Gastroesophageal sphincter (tissue), 4 donors: Measurements from ENCODE around the gene EPHB1. TPM values are rescaled to one million over a fixed set of nuclear protein-coding genes. Genes with fewer than 3 reads are reported as not detected.

Experiments
- ATAC-seq: fragments of 150-250 bp; one replicate; pipeline ENCODE4 v1.9.1; 2016; ENCODE audit warnings: mild to moderate bottlenecking, moderate library complexity
- H3K27ac ChIP-seq, 4 donors: fragments of 200-600 bp; sonication (generic) in 3 of 4; 1 replicate in 3 of 4; 2 replicates in 1 of 4; pipeline ENCODE4 v1.5.1; 2016 to 2019
- H3K27me3 ChIP-seq: fragments of 200-600 bp; sonication (generic); one replicate; pipeline ENCODE4 v1.5.1; 2019
- H3K36me3 ChIP-seq, 2 donors: fragments of 200-600 bp; sonication (generic); one replicate each; pipeline ENCODE4 v1.5.1; 2019; ENCODE audit warnings: control low read depth in 1 of 2
- H3K4me1 ChIP-seq, 3 donors: fragments of 200-600 bp; sonication (generic); 1 replicate in 2 of 3; 2 replicates in 1 of 3; pipeline ENCODE4 v1.5.1; 2016 to 2019; ENCODE audit warnings: control low read depth in 2 of 3
- H3K4me3 ChIP-seq, 2 donors: fragments of 200-600 bp; sonication (generic); one replicate each; pipeline ENCODE4 v1.5.1; 2019; ENCODE audit warnings: mild to moderate bottlenecking in 1 of 2, moderate library complexity in 1 of 2
- H3K9me3 ChIP-seq, 3 donors: fragments of 200-600 bp; sonication (generic); one replicate each; pipeline ENCODE4 v1.5.1; 2017 to 2019; ENCODE audit warnings: control low read depth in 2 of 3
- EP300 ChIP-seq: sonication (generic); formaldehyde crosslinking; IDR thresholded peaks from one replicate; pipeline ENCODE4 v1.6.1; 2017; ENCODE audit warnings: antibody characterized with exemption, mild to moderate bottlenecking
- POLR2A ChIP-seq, 2 donors: fragments of 450-650 bp; IDR thresholded peaks; one replicate each; pipeline ENCODE4 v1.6.1; 2017; ENCODE audit warnings: antibody characterized with exemption in 2 of 2, mild to moderate bottlenecking in 2 of 2, moderate library complexity in 1 of 2
- POLR2AphosphoS5 ChIP-seq: sonication (generic); formaldehyde crosslinking; IDR thresholded peaks from one replicate; pipeline ENCODE4 v1.6.1; 2017; ENCODE audit warnings: antibody characterized with exemption
- WGBS, 2 donors: methylation state at CpG; one replicate each; pipeline ENCODE4 v1.1.5; 2018; ENCODE audit warnings: low coverage in 1 of 2; 5-methylcytosine and 5-hydroxymethylcytosine counted together
- total RNA-seq, 4 donors: library from RNA; depleted of rRNA; stranded (reverse); fragments of >200 nt; gene quantifications; one replicate each; pipeline ENCODE4 v1.1.0, GENCODE V29; 2016
- TF ChIP-seq, protein P1 (sequence below), 4 experiments: fragments of 200-600 bp in 2 of 4; fragments of 450-650 bp in 2 of 4; sonication (generic) in 1 of 4; IDR thresholded peaks; one replicate each; pipeline ENCODE4 v1.5.1; 2017 to 2019; ENCODE audit warnings: antibody characterized with exemption in 4 of 4, mild to moderate bottlenecking in 2 of 4, moderate library complexity in 2 of 4

Gene EPHB1
- total RNA-seq, 4 donors from 2014 or later = 0.81 to 5.7 (median 2.5) TPM; not detected in 1

DNA sequence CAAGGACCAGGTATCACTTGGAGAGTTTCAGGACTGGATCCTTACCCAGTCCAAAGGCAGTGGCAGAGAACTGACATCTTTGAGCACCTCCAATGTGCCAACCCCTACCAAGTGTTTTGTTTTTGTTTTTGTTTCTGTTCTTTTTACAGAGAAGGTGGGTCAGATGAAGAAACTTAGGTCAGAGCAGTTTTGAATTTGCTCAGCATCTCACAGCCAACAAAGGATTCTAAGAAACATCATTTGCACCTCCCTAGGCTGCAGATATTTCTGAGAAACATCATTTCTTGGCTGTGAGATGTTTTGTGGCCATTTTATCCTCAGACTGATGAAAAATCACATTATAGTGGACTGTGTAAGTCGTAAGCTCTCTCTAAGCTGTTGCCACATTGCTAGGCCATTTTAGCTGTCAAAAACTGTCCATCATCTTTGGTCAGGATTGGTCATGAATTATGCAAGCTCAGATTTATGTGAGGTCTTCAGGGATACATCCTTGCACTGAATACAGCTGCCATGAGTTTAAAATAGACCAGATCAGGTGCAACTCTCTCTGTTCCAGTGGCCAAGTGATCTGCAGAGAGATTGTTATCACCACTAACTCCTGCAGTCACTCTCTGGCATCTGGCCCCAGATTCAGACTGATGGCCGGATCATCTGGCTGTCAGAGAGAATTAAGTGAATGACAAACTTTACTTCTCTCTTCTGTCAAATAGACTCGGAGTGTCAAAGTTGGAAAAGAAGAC is 341.5 kb downstream of the EPHB1 start:
- Histone ChIP-seq H3K4me3 (no peak overlapping the region), H3K27ac (no peak overlapping the region), H3K27me3 (no peaks in the 10 kb centered on the region), H3K36me3 (peaks cover 0 to 7% of the 10 kb centered on the region in 2 donors), H3K9me3 (no peaks in the 10 kb centered on the region), H3K4me1 (no peaks in the 10 kb centered on the region)
- 67 to 73% methylated on average over 2 to 3 of the region's 3 CpGs for WGBS, 2 donors
- no peak for ATAC-seq
- TF ChIP-seq POLR2AphosphoS5 (no peak), POLR2A (IDR thresholded peaks at IDR 0.05) (no peak), EP300 (no peak)
- TF ChIP-seq, protein P1, sequence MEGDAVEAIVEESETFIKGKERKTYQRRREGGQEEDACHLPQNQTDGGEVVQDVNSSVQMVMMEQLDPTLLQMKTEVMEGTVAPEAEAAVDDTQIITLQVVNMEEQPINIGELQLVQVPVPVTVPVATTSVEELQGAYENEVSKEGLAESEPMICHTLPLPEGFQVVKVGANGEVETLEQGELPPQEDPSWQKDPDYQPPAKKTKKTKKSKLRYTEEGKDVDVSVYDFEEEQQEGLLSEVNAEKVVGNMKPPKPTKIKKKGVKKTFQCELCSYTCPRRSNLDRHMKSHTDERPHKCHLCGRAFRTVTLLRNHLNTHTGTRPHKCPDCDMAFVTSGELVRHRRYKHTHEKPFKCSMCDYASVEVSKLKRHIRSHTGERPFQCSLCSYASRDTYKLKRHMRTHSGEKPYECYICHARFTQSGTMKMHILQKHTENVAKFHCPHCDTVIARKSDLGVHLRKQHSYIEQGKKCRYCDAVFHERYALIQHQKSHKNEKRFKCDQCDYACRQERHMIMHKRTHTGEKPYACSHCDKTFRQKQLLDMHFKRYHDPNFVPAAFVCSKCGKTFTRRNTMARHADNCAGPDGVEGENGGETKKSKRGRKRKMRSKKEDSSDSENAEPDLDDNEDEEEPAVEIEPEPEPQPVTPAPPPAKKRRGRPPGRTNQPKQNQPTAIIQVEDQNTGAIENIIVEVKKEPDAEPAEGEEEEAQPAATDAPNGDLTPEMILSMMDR (IDR thresholded peaks at IDR 0.05) = no peak

DNA sequence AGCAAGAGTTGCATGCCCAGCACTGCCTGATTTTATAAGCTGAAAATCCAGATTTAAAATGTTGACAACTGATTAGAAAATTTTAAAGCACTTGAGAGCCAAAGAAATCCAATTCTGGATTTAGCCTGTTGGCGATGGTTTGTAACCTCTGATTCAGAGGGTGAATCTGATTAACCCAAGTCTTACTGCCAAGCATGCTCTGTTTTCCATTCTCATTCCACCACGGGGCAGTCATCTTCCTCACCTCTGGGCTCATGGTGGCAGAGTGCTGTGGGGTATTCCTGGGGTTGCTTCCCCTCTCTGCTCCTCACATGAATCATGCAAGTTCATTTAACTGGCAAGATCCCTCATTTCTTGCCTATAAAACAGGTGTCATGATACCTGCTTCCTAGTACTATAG is 342.2 kb downstream of the EPHB1 start:
- no peaks in the 10 kb centered on the region for H3K4me1 ChIP-seq
- H3K4me3 ChIP-seq = no peak overlapping the region
- TF ChIP-seq EP300 (no peak), POLR2AphosphoS5 (no peak), POLR2A (IDR thresholded peaks at IDR 0.05) (no peak)
- TF ChIP-seq, protein P1 (IDR thresholded peaks at IDR 0.05) = no peak
- H3K9me3 ChIP-seq = no peaks in the 10 kb centered on the region
- no peak for ATAC-seq
- H3K36me3 ChIP-seq = peaks cover 0 to 7% of the 10 kb centered on the region in 2 donors
- no peaks in the 10 kb centered on the region for H3K27me3 ChIP-seq
- WGBS, 2 donors = 64% methylated on average over 2 of the region's 2 CpGs; no CpG with 5 or more reads in 1 of the 2 donors
- H3K27ac ChIP-seq = no peak overlapping the region

DNA sequence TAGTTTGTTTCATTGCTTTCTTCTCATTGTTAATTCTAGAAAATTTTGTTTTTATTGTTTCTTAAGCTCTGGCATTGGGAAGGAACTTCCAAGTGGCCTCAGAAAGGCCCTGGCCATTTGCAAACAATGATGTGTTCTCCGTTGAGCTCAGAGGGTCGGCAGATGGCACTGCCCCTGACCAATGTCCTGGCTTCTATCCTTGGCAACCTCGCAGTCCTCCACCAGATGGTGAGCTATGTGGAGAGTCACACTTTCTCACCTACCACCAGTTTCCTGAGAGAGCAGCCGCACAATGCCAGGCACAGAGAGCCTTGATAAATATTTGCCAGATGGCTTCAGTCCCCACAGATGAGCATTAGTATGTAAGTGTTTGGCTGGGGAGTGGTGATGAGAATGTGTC is 343.7 kb downstream of the EPHB1 start:
- H3K4me3 ChIP-seq = no peak overlapping the region
- H3K9me3 ChIP-seq = no peaks in the 10 kb centered on the region
- TF ChIP-seq POLR2AphosphoS5 (no peak), EP300 (no peak), POLR2A (IDR thresholded peaks at IDR 0.05) (no peak)
- TF ChIP-seq, protein P1 (IDR thresholded peaks at IDR 0.05) = no peak
- no peaks in the 10 kb centered on the region for H3K4me1 ChIP-seq
- H3K27ac ChIP-seq = no peak overlapping the region
- H3K36me3 ChIP-seq = no peaks in the 10 kb centered on the region
- 86 to 91% methylated on average over 4 of the region's 4 CpGs for WGBS, 2 donors
- ATAC-seq = no peak
- H3K27me3 ChIP-seq = no peaks in the 10 kb centered on the region

DNA sequence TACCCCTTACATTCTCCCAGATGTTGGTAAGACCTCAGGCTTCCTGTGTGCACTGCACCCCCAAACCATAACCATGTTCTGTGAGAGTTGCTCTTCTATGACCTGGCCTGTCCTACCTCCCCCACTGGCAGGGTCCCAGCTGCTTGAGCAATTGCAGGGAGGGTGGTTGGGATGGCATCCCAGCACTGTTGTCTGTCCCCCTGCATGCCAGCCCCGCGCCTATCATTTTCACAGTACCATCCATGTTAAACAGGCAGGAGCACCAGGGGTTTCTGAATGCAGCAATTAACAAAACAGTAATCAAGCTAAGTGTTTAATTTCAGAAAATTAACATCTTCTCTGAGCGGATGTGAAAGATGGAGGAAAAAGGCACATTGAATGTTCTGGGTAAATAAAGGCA is 345.5 kb downstream of the EPHB1 start:
- Histone ChIP-seq H3K36me3 (no peaks in the 10 kb centered on the region), H3K9me3 (no peaks in the 10 kb centered on the region), H3K27ac (no peak overlapping the region), H3K4me3 (no peak overlapping the region), H3K27me3 (no peaks in the 10 kb centered on the region), H3K4me1 (no peaks in the 10 kb centered on the region)
- no peak for ATAC-seq
- no peak for TF ChIP-seq POLR2A (IDR thresholded peaks at IDR 0.05)
- TF ChIP-seq EP300 = no peak
- no peak for TF ChIP-seq POLR2AphosphoS5
- TF ChIP-seq, protein P1 (IDR thresholded peaks at IDR 0.05) = no peak
- 82 to 100% methylated on average over 1 of the region's 3 CpGs for WGBS, 2 donors

DNA sequence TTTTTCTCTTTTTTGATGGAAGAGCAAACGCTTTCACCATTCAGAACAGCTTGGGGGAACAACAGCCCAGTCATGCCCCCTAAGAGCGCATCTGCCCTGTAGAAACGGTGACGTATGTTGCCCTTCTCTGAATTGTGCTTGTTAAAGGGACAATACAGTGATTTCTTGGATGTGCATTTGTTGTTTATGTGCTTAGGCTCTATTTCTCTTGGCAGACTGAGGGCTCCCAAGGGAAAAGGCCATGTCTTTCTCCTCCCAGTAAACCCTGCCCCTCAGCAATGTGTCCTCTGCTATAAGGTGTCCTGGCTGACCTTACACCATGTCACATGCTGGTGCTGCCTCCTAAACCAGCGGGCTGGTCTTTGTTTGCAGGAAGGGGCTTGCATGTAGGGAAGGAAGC is 346.1 kb downstream of the EPHB1 start:
- 63 to 75% methylated on average over 2 of the region's 5 CpGs for WGBS, 2 donors
- H3K9me3 ChIP-seq = no peaks in the 10 kb centered on the region
- no peaks in the 10 kb centered on the region for H3K36me3 ChIP-seq
- TF ChIP-seq, protein P1 (IDR thresholded peaks at IDR 0.05) = no peak
- TF ChIP-seq POLR2AphosphoS5 (no peak), POLR2A (IDR thresholded peaks at IDR 0.05) (no peak), EP300 (no peak)
- H3K27me3 ChIP-seq = no peaks in the 10 kb centered on the region
- H3K4me1 ChIP-seq = no peaks in the 10 kb centered on the region
- no peak overlapping the region for H3K4me3 ChIP-seq
- ATAC-seq = no peak
- H3K27ac ChIP-seq = no peak overlapping the region
